HL-60 (cell line): ENCODE measurements around the gene P2RX1.
A peak's percentile ranks its signal among the peaks of the same experiment; 100 is the strongest.

ENCODE experiments used
- DNase-seq, 2 experiments: peaks; one replicate each; pipeline ENCODE4 v3.0.0-alpha.2; 2010 to 2020; ENCODE audit warnings: low read depth in 1 of 2, low spot score in 1 of 2
- H3K27ac ChIP-seq: fragments of 250-450 bp; sonication (Bioruptor Pico); replicated peaks from 2 replicates; pipeline ENCODE4 v1.5.1; 2020; ENCODE audit warnings: mild to moderate bottlenecking, moderate library complexity
- H3K27me3 ChIP-seq: fragments of 250-450 bp; sonication (Bioruptor Pico); 2 replicates; pipeline ENCODE4 v1.5.1; 2021; ENCODE audit warnings: mild to moderate bottlenecking, moderate library complexity; ENCODE audit not compliant: insufficient read depth, poor library complexity, severe bottlenecking
- H3K4me3 ChIP-seq: replicated peaks from 2 replicates; pipeline ENCODE4 v1.5.1; 2011; ENCODE audit warnings: mild to moderate bottlenecking, control low read depth, low read length; ENCODE audit not compliant: insufficient read depth
- GABPA ChIP-seq: IDR thresholded peaks from 2 replicates; pipeline ENCODE4 v1.6.1; 2012; ENCODE audit warnings: low read depth
- POLR2AphosphoS5 ChIP-seq: IDR thresholded peaks from 2 replicates; pipeline ENCODE4 v1.6.1; 2012; ENCODE audit warnings: low read depth
- REST ChIP-seq: IDR thresholded peaks from 2 replicates; pipeline ENCODE4 v1.6.1; 2012; ENCODE audit warnings: low read depth; ENCODE audit not compliant: insufficient replicate concordance
- SPI1 ChIP-seq: IDR thresholded peaks from 2 replicates; pipeline ENCODE4 v1.6.1; 2012; ENCODE audit warnings: low read depth, mild to moderate bottlenecking, borderline replicate concordance
- long read RNA-seq: library from polyadenylated mRNA; unstranded; transcript quantifications from one replicate; pipeline ENCODE4 v2.0.0, GENCODE V29; 2020
- TF ChIP-seq, protein P1 (sequence below): IDR thresholded peaks from one replicate; pipeline ENCODE4 v1.5.1; 2011; ENCODE audit warnings: low read length, control low read depth, inconsistent platforms; ENCODE audit not compliant: insufficient read depth

P2RX1 gene
- long read RNA-seq, transcript P2RX1-201 (12 exons, 2,697 nt) = major isoform, 87 of 265 reads
- long read RNA-seq, transcript P2RX1-203 (11 exons, 2,945 nt) = minor isoform, 8 of 265 reads
- long read RNA-seq, partial matches to known transcripts = 27 of 265 reads
- long read RNA-seq, other reads (novel, unspliced or antisense) = 143 of 265 reads

- DNase-seq = peak; percentile 74 to 92
- Histone ChIP-seq H3K27me3 (no peaks in the 10 kb centered on the region), H3K4me3 (peak within 1 kb of the TSS; percentile 75), H3K27ac (peak within 1 kb of the TSS; percentile 97)
- TF ChIP-seq, protein P1, sequence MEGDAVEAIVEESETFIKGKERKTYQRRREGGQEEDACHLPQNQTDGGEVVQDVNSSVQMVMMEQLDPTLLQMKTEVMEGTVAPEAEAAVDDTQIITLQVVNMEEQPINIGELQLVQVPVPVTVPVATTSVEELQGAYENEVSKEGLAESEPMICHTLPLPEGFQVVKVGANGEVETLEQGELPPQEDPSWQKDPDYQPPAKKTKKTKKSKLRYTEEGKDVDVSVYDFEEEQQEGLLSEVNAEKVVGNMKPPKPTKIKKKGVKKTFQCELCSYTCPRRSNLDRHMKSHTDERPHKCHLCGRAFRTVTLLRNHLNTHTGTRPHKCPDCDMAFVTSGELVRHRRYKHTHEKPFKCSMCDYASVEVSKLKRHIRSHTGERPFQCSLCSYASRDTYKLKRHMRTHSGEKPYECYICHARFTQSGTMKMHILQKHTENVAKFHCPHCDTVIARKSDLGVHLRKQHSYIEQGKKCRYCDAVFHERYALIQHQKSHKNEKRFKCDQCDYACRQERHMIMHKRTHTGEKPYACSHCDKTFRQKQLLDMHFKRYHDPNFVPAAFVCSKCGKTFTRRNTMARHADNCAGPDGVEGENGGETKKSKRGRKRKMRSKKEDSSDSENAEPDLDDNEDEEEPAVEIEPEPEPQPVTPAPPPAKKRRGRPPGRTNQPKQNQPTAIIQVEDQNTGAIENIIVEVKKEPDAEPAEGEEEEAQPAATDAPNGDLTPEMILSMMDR = no peak
- no peak for TF ChIP-seq SPI1
- no peak for TF ChIP-seq GABPA
- peak; percentile 70 for TF ChIP-seq POLR2AphosphoS5
- no peak for TF ChIP-seq REST
These were observed at the start of gene P2RX1 for GRCh38 chr17:3915995-3916696. TSS of gene P2RX1 (minus strand) at chr17:3916465. CDS start at chr17:3916225, 240 bp downstream.

- H3K4me3 ChIP-seq = peak overlapping the region; percentile 70
- peak in 1 of 2 experiments; percentile 86 for DNase-seq
- TF ChIP-seq, protein P1 = no peak
- TF ChIP-seq SPI1 (peak; percentile 64; the same call in 1 of the 2 replicates), GABPA (no peak), REST (no peak), POLR2AphosphoS5 (peak; percentile 44; the same call in 1 of the 2 replicates)
- H3K27me3 ChIP-seq = no peaks in the 10 kb centered on the region
- H3K27ac ChIP-seq = peak overlapping the region; percentile 79
These were observed 49.0 kb upstream of the P2RX1 start for GRCh38 chr17:3965118-3965800.

- Histone ChIP-seq H3K27ac (peak within 1 kb of the TSS; percentile 89), H3K4me3 (peak within 1 kb of the TSS; percentile 70), H3K27me3 (no peaks in the 10 kb centered on the region)
- peak in 1 of 2 experiments; percentile 21 for DNase-seq
- TF ChIP-seq, protein P1 = no peak
- TF ChIP-seq GABPA (no peak), POLR2AphosphoS5 (no peak), SPI1 (no peak), REST (no peak)
These were observed 48.2 kb upstream of the P2RX1 start, which contains the start of gene ATP2A3 for GRCh38 chr17:3964203-3965117. TSS of gene ATP2A3 (minus strand) at chr17:3964437. CDS start at chr17:3964291, 146 bp downstream.
